ENCODE measurements around the gene SLC7A1. TPM values are rescaled to one million over a fixed set of nuclear protein-coding genes. Genes with fewer than 3 reads are reported as not detected.

SLC7A1 gene
- 20.9 and 27.8 TPM in 2 replicates for total RNA-seq

DNA sequence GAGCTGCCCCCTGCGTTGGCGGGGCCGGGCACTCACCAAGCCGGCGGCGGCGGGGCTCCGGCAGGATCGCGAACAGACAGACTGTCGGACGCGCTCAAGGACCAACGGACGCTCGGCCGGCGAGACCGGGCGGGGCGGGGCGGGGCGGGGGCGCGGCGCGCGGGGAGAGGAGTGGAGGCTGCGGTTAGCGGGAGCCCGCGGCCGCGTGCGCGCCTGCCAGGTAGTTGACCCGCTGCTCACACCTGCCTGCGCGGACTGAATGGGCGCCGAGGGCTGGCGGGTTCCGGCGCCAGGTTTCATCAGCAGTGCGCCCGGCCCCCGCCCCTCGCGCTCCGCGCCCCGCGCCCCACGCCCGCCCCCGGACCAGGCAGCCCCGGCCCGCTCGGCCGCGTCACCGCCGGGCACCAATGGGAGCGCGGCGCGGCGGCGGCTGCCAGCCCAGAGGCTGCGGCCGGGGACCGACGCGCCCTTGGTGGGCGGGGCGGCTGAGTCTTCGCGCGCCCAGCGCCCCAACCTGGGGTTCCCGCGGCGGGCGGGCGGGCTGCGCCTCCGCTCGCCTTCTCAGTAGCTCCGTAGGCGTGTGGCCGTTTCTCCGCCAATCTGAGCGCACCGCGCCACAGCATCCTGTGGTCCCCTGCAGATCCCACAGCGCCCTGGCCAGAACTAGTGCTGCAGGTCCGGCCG lies at the start of gene SLC7A1:
SLC7A1 (minus strand) TSS at position 309 of the 684 bp plus-strand sequence. CDS start 59,500 bp downstream, outside the sequence.

